NB4 (cell line): ENCODE measurements around the gene PCDHGB7.
"Not testable (repeated sequence)": the region's sequence is repeated elsewhere in the genome, so short reads cannot be mapped to it uniquely, and the experiment has no call there.

Experiments used
- DNase-seq: peaks from one replicate; pipeline ENCODE4 v3.0.0; 2010; ENCODE audit warnings: low read depth
- H3K4me3 ChIP-seq: one replicate; pipeline ENCODE4 v1.5.1; 2011; ENCODE audit warnings: mild to moderate bottlenecking, low read depth, low read length, moderate library complexity
- CTCF ChIP-seq: IDR thresholded peaks from one replicate; pipeline ENCODE4 v1.5.1; 2012; ENCODE audit warnings: low read depth, low read length
- MAX ChIP-seq: IDR thresholded peaks from 2 replicates; pipeline ENCODE4 v1.6.1; 2011; ENCODE audit warnings: low read depth, low read length
- MYC ChIP-seq: IDR thresholded peaks from 2 replicates; pipeline ENCODE4 v1.6.1; 2011; ENCODE audit warnings: low read depth, low read length
- POLR2A ChIP-seq: IDR thresholded peaks from 2 replicates; pipeline ENCODE4 v1.6.1; 2011; ENCODE audit warnings: mild to moderate bottlenecking; ENCODE audit not compliant: insufficient read length; ENCODE audit errors: extremely low read depth

PCDHGB7 gene

GRCh38 chr5:141375444-141376155 lies 41.9 kb upstream of the PCDHGB7 start:
- DNase-seq, H3K4me3 ChIP-seq: not testable (repeated sequence)
- peak; percentile 1 for TF ChIP-seq CTCF

GRCh38 chr5:141382469-141383294 lies 34.8 kb upstream of the PCDHGB7 start, which contains the start of gene PCDHGA7:
TSS of gene PCDHGA7 (plus strand) at chr5:141382742. CDS start at chr5:141382900, 158 bp downstream.
- TF ChIP-seq MYC (no peak), CTCF (peak; percentile 18)
- peak; percentile 28 for DNase-seq
- H3K4me3 ChIP-seq = no peak within 1 kb of the TSS

DNA sequence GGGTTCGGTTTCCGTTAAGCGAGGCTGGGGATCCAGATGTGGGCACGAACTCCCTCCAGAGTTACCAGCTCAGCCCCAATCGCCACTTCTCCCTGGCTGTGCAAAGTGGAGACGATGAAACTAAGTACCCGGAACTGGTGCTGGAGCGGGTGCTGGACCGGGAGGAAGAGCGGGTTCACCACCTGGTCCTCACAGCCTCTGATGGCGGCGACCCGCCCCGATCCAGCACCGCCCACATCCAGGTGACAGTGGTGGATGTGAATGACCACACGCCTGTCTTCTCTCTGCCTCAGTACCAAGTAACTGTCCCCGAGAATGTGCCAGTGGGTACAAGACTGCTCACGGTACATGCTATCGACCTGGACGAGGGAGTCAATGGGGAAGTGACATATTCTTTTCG lies 34.1 kb upstream of the PCDHGB7 start:
- TF ChIP-seq POLR2A (no peak), MAX (no peak), CTCF (no peak), MYC (no peak)
- no peak overlapping the region for H3K4me3 ChIP-seq
- DNase-seq = no peak

GRCh38 chr5:141384471-141385267 lies 32.8 kb upstream of the PCDHGB7 start:
- no peak for DNase-seq
- no peak overlapping the region for H3K4me3 ChIP-seq
- TF ChIP-seq CTCF (no peak), POLR2A (no peak), MYC (no peak), MAX (no peak)

DNA sequence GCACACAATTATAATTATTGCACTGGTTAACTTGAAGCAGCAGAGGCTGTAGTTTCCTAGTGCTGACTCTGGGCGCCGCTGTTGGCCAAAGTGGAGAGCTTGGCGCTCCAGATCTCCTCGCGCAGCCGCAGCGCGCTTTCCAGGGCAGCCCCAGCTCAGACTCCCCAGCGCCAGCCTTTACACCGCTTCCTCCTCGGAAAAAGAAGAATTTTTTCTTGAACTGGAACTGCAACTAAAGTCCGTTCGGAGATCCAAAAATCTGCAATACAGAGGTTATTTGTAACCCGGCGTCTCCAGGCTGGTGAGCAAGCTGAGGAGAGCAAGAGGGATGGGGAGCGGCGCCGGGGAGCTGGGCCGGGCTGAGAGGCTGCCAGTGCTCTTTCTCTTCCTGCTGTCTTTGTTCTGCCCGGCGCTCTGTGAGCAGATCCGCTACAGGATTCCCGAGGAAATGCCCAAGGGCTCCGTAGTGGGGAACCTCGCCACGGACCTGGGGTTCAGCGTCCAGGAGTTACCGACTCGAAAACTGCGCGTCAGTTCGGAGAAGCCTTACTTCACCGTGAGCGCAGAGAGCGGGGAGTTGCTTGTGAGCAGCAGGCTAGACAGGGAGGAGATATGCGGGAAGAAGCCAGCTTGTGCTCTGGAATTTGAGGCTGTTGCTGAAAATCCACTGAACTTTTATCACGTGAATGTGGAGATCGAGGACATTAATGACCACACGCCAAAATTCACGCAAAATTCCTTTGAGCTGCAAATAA lies 29.7 kb upstream of the PCDHGB7 start, which contains the start of gene PCDHGB4:
TSS of gene PCDHGB4 (plus strand) at position 142 of the 755 bp plus-strand sequence. CDS start at position 329, 187 bp downstream.
- not testable (repeated sequence) for DNase-seq, H3K4me3 ChIP-seq

- DNase-seq = no peak
- TF ChIP-seq POLR2A (no peak), MYC (no peak), CTCF (no peak), MAX (no peak)
- H3K4me3 ChIP-seq = no peak overlapping the region
Observed at GRCh38 chr5:141388661-141389060, 28.8 kb upstream of the PCDHGB7 start.
